Naive B cell (primary cell): ENCODE results near the gene ACD. TPM values are rescaled to one million over a fixed set of nuclear protein-coding genes. Genes with fewer than 3 reads are reported as not detected.

Source experiments
- ATAC-seq, 2 donors: fragments of 150-1000 bp; cut with Tn5 transposase; 2 replicates each; pipeline ENCODE4 v1.10.0; 2021; ENCODE audit warnings: low read depth in 2 of 2, mild to moderate bottlenecking in 2 of 2, moderate library complexity in 2 of 2
- DNase-seq: peaks from one replicate; pipeline ENCODE4 v3.0.0; 2022
- H3K27ac Mint-ChIP-seq, 6 donors: one replicate each; pipeline ENCODE4 v1.8.0; 2020 to 2022; ENCODE audit warnings: mild to moderate bottlenecking in 6 of 6, mixed read lengths in 6 of 6, moderate library complexity in 5 of 6, inconsistent platforms in 2 of 6
- H3K27me3 Mint-ChIP-seq, 3 donors: one replicate each; pipeline ENCODE4 v1.8.0; 2021 to 2022; ENCODE audit warnings: mixed read lengths in 3 of 3, mild to moderate bottlenecking in 1 of 3
- H3K36me3 Mint-ChIP-seq, 2 donors: one replicate each; pipeline ENCODE4 v1.8.0; 2020 to 2022; ENCODE audit warnings: mixed read lengths in 2 of 2, inconsistent platforms in 1 of 2, mild to moderate bottlenecking in 1 of 2
- H3K4me1 Mint-ChIP-seq, 3 donors: one replicate each; pipeline ENCODE4 v1.8.0; 2020 to 2022; ENCODE audit warnings: mixed read lengths in 3 of 3, inconsistent platforms in 1 of 3, mild to moderate bottlenecking in 1 of 3, moderate library complexity in 1 of 3
- H3K4me3 Mint-ChIP-seq, 8 donors: one replicate each; pipeline ENCODE4 v1.8.0; 2020 to 2022; ENCODE audit warnings: mild to moderate bottlenecking in 8 of 8, mixed read lengths in 8 of 8, moderate library complexity in 8 of 8, inconsistent platforms in 2 of 8
- H3K9me3 Mint-ChIP-seq, 7 donors: one replicate each; pipeline ENCODE4 v1.8.0; 2020 to 2022; ENCODE audit warnings: mixed read lengths in 7 of 7, mild to moderate bottlenecking in 5 of 7, inconsistent platforms in 2 of 7, moderate library complexity in 1 of 7
- polyA plus RNA-seq, 6 donors: library from polyadenylated mRNA; unstranded; fragments of 300-500 nt; fragmentation: Illumina TruSeq; gene quantifications; one replicate each; pipeline ENCODE4 v1.2.3, GENCODE V29; 2021; ENCODE audit warnings: low read depth in 6 of 6

Gene ACD
- polyA plus RNA-seq, 6 donors from 2014 or later = 31.3 to 52.8 (median 35.5) TPM

- H3K36me3 Mint-ChIP-seq = peaks cover 7 to 8% of the 10 kb centered on the region in 2 donors
- peak overlapping the region; percentile 47 to 95 (median 78) for H3K27ac Mint-ChIP-seq
- ATAC-seq = peak in 1 of 2 donors; percentile 13
- no peaks in the 10 kb centered on the region for H3K9me3 Mint-ChIP-seq
- H3K4me3 Mint-ChIP-seq = peak overlapping the region; percentile 78 to 90 (median 85)
- no peak for DNase-seq
- H3K27me3 Mint-ChIP-seq = no peaks in the 10 kb centered on the region
- H3K4me1 Mint-ChIP-seq = peaks cover 11 to 23% (median 13%) of the 10 kb centered on the region in 3 donors
These were observed 14.5 kb downstream of the ACD start for GRCh38 chr16:67645397-67646121.

- Mint-ChIP-seq H3K27me3 (no peaks in the 10 kb centered on the region), H3K27ac (peak overlapping the region in 5 of 6 donors; percentile 38 to 90 (median 77)), H3K4me3 (peak overlapping the region; percentile 29 to 90 (median 70)), H3K4me1 (peaks cover 4 to 21% (median 11%) of the 10 kb centered on the region in 3 donors), H3K9me3 (no peaks in the 10 kb centered on the region), H3K36me3 (no peaks in the 10 kb centered on the region)
- ATAC-seq (no peak), DNase-seq (no peak)
These were observed 16.0 kb downstream of the ACD start for GRCh38 chr16:67644038-67644437.

- Mint-ChIP-seq H3K27ac (peak overlapping the region in 1 of 6 donors; percentile 26), H3K9me3 (no peaks in the 10 kb centered on the region), H3K4me1 (peaks cover 4 to 21% (median 11%) of the 10 kb centered on the region in 3 donors), H3K4me3 (peak overlapping the region in 1 of 8 donors; percentile 9), H3K36me3 (peaks cover 0 to under 1% of the 10 kb centered on the region in 2 donors), H3K27me3 (no peaks in the 10 kb centered on the region)
- no peak for DNase-seq
- ATAC-seq = no peak
These were observed 18.0 kb downstream of the ACD start for GRCh38 chr16:67641779-67642708.

GRCh38 chr16:67637625-67638024, 22.4 kb downstream of the ACD start:
- Mint-ChIP-seq H3K9me3 (no peaks in the 10 kb centered on the region), H3K36me3 (peaks cover 0 to 4% of the 10 kb centered on the region in 2 donors), H3K27me3 (no peaks in the 10 kb centered on the region), H3K4me3 (no peak overlapping the region), H3K27ac (peak overlapping the region in 3 of 6 donors; percentile 56 to 88 (median 65)), H3K4me1 (peaks cover 0 to 2% (median 0%) of the 10 kb centered on the region in 3 donors)
- DNase-seq (no peak), ATAC-seq (no peak)

GRCh38 chr16:67636713-67637112, 23.3 kb downstream of the ACD start:
- Mint-ChIP-seq H3K4me1 (peaks cover 0 to 2% (median 0%) of the 10 kb centered on the region in 3 donors), H3K27me3 (no peaks in the 10 kb centered on the region), H3K9me3 (no peaks in the 10 kb centered on the region), H3K27ac (peak overlapping the region in 2 of 6 donors; percentile 53 to 67), H3K36me3 (peaks cover 0 to 4% of the 10 kb centered on the region in 2 donors), H3K4me3 (peak overlapping the region in 1 of 8 donors; percentile 21)
- DNase-seq = no peak
- no peak for ATAC-seq

GRCh38 chr16:67632415-67633172, 27.5 kb downstream of the ACD start:
- Mint-ChIP-seq H3K27ac (no peak overlapping the region), H3K36me3 (peaks cover 15 to 16% of the 10 kb centered on the region in 2 donors), H3K4me1 (peaks cover 0 to 5% (median 0%) of the 10 kb centered on the region in 3 donors), H3K27me3 (no peaks in the 10 kb centered on the region), H3K9me3 (no peaks in the 10 kb centered on the region), H3K4me3 (no peak overlapping the region)
- ATAC-seq (no peak), DNase-seq (no peak)

- H3K36me3 Mint-ChIP-seq = peaks cover 11 to 25% of the 10 kb centered on the region in 2 donors
- H3K27ac Mint-ChIP-seq = peak overlapping the region in 1 of 6 donors; percentile 62
- H3K9me3 Mint-ChIP-seq = no peaks in the 10 kb centered on the region
- H3K4me1 Mint-ChIP-seq = peaks cover 0 to 9% (median 6%) of the 10 kb centered on the region in 3 donors
- ATAC-seq = no peak
- no peaks in the 10 kb centered on the region for H3K27me3 Mint-ChIP-seq
- DNase-seq = no peak
- no peak overlapping the region for H3K4me3 Mint-ChIP-seq
These were observed 31.8 kb downstream of the ACD start for GRCh38 chr16:67628216-67628615.

GRCh38 chr16:67613808-67614207, 46.3 kb downstream of the ACD start:
- Mint-ChIP-seq H3K4me3 (no peak overlapping the region), H3K36me3 (peaks cover 12 to 26% of the 10 kb centered on the region in 2 donors), H3K4me1 (peaks cover 0 to 5% (median 3%) of the 10 kb centered on the region in 3 donors), H3K27me3 (no peaks in the 10 kb centered on the region), H3K9me3 (no peaks in the 10 kb centered on the region), H3K27ac (peak overlapping the region in 1 of 6 donors; percentile 14)
- DNase-seq (no peak), ATAC-seq (no peak)

- Mint-ChIP-seq H3K27me3 (no peaks in the 10 kb centered on the region), H3K27ac (peak overlapping the region in 1 of 6 donors; percentile 3), H3K36me3 (peaks cover 7 to 12% of the 10 kb centered on the region in 2 donors), H3K4me3 (no peak overlapping the region), H3K4me1 (peaks cover 17 to 27% (median 17%) of the 10 kb centered on the region in 3 donors), H3K9me3 (no peaks in the 10 kb centered on the region)
- ATAC-seq (no peak), DNase-seq (no peak)
These were observed 51.7 kb downstream of the ACD start for GRCh38 chr16:67608364-67608763.

Other genes with a start within 250 kb of the ACD start
- under 1 TPM in 3 of 6 donors, not detected in 3; 0.17 to 0.23 (median 0.21) TPM for gene ZDHHC1, start 243.8 kb downstream of the ACD start, polyA plus RNA-seq
- gene HSD11B2, start 229.1 kb downstream of the ACD start, polyA plus RNA-seq = not detected
- 100 to 1,000 TPM; 136 to 255 (median 157) TPM for gene ATP6V0D1, start 179.1 kb downstream of the ACD start, polyA plus RNA-seq
- gene AGRP, start 176.7 kb downstream of the ACD start, polyA plus RNA-seq = not detected
- 10 to 100 TPM in 5 of 6 donors, 1 to 10 TPM in 1; 3.4 to 34.5 (median 16.5) TPM for gene RIPOR1, start 131.4 kb downstream of the ACD start, polyA plus RNA-seq
- 10 to 100 TPM; 40.2 to 93.3 (median 67.8) TPM for gene CTCF, start 97.7 kb downstream of the ACD start, polyA plus RNA-seq
- gene CARMIL2, start 15.1 kb downstream of the ACD start, polyA plus RNA-seq = 10 to 100 TPM in 4 of 6 donors, 1 to 10 TPM in 2; 9.4 to 23.2 (median 14.1) TPM
- 10 to 100 TPM; 12.0 to 23.7 (median 16.1) TPM for gene PARD6A, start 700 bp upstream of the ACD start, polyA plus RNA-seq
- 1 to 10 TPM in 5 of 6 donors, not detected in 1; 1.2 to 2.6 (median 2.2) TPM for gene ENKD1, start 6.5 kb upstream of the ACD start, polyA plus RNA-seq
- gene C16orf86, start 6.6 kb upstream of the ACD start, polyA plus RNA-seq = 10 to 100 TPM; 10.3 to 12.5 (median 11.1) TPM
- gene GFOD2, start 59.1 kb upstream of the ACD start, polyA plus RNA-seq = 10 to 100 TPM in 1 of 6 donors, 1 to 10 TPM in 5; 6.5 to 12.9 (median 8.4) TPM
- 10 to 100 TPM in 5 of 6 donors, 1 to 10 TPM in 1; 5.2 to 23.0 (median 11.7) TPM for gene RANBP10, start 146.3 kb upstream of the ACD start, polyA plus RNA-seq
- not detected for gene TSNAXIP1, start 146.6 kb upstream of the ACD start, polyA plus RNA-seq
- 100 to 1,000 TPM in 5 of 6 donors, 10 to 100 TPM in 1; 83.6 to 113 (median 105) TPM for gene THAP11, start 182.1 kb upstream of the ACD start, polyA plus RNA-seq
- gene NUTF2, start 186.7 kb upstream of the ACD start, polyA plus RNA-seq = 100 to 1,000 TPM; 126 to 148 (median 131) TPM
- 10 to 100 TPM in 3 of 6 donors, 1 to 10 TPM in 3; 7.6 to 15.1 (median 9.2) TPM for gene CENPT, start 187.4 kb upstream of the ACD start, polyA plus RNA-seq
- 10 to 100 TPM in 5 of 6 donors, 1 to 10 TPM in 1; 6.7 to 28.6 (median 20.2) TPM for gene EDC4, start 212.8 kb upstream of the ACD start, polyA plus RNA-seq
- gene NRN1L, start 224.6 kb upstream of the ACD start, polyA plus RNA-seq = under 1 TPM in 2 of 6 donors, not detected in 4; 0.64 to 0.90 TPM
- 10 to 100 TPM; 14.2 to 24.4 (median 17.4) TPM for gene PSKH1, start 233.0 kb upstream of the ACD start, polyA plus RNA-seq